ENCODE results near the gene PRICKLE2.
A peak's percentile ranks its signal among the peaks of the same experiment; 100 is the strongest.

PRICKLE2 gene

DNA sequence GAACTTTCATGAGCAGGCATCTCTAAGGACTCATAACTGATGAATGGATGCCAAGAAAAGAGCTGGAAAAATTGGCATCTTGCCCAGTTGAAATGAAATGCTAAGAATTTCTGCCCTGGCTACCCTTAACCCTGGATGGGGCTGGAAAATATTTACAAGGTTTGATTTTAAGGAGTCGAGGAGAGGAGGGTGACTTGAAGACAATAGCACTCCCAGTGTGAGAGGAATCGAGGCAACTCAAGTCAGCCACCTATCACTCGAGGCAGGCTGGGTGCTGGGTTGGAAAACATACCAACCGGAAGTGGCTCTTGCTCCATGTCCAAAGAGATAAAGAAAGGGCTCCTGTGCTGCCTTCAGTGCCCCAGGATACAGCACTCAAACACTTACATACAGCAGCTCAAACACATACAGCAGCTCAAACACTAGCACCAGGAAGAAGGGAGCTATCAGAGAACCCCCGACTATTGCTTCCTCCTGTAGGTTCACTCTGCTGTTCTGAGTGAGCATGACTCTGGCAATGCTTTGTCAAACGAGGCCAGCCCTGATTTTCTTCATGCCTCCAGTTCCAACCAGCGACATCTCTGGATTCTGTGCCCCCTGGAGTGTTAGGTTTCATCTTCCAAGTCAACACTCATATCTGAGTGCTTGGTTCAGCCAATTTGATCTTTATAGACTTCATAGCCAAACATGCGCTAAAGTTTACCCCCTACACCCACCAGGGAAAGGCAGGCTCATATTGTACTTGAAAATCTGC lies 4.9 kb downstream of the PRICKLE2 start (continued):
- TF ChIP-seq, protein P1, sequence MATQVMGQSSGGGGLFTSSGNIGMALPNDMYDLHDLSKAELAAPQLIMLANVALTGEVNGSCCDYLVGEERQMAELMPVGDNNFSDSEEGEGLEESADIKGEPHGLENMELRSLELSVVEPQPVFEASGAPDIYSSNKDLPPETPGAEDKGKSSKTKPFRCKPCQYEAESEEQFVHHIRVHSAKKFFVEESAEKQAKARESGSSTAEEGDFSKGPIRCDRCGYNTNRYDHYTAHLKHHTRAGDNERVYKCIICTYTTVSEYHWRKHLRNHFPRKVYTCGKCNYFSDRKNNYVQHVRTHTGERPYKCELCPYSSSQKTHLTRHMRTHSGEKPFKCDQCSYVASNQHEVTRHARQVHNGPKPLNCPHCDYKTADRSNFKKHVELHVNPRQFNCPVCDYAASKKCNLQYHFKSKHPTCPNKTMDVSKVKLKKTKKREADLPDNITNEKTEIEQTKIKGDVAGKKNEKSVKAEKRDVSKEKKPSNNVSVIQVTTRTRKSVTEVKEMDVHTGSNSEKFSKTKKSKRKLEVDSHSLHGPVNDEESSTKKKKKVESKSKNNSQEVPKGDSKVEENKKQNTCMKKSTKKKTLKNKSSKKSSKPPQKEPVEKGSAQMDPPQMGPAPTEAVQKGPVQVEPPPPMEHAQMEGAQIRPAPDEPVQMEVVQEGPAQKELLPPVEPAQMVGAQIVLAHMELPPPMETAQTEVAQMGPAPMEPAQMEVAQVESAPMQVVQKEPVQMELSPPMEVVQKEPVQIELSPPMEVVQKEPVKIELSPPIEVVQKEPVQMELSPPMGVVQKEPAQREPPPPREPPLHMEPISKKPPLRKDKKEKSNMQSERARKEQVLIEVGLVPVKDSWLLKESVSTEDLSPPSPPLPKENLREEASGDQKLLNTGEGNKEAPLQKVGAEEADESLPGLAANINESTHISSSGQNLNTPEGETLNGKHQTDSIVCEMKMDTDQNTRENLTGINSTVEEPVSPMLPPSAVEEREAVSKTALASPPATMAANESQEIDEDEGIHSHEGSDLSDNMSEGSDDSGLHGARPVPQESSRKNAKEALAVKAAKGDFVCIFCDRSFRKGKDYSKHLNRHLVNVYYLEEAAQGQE (tag by site-specific recombination; IDR thresholded peaks at IDR 0.05), result no peak
- no peak for TF ChIP-seq MEIS1 (CRISPR knock-in tag; IDR thresholded peaks at IDR 0.05; ENCODE audit: borderline replicate concordance)
- no peak for TF ChIP-seq GLI4 (tag by site-specific recombination; IDR thresholded peaks at IDR 0.05)
- no peak for TF ChIP-seq ZNF585B (tag by site-specific recombination; IDR thresholded peaks at IDR 0.05)
- TF ChIP-seq ZNF549 (tag by site-specific recombination; IDR thresholded peaks at IDR 0.05), result no peak
- no peak for TF ChIP-seq ZBTB8A (tag by site-specific recombination; IDR thresholded peaks at IDR 0.05)
- no peak for TF ChIP-seq ZNF623 (tag by site-specific recombination; IDR thresholded peaks at IDR 0.05)
- TF ChIP-seq MYNN (tag by site-specific recombination; IDR thresholded peaks at IDR 0.05; ENCODE audit: borderline replicate concordance), result no peak
- TF ChIP-seq, protein P2, sequence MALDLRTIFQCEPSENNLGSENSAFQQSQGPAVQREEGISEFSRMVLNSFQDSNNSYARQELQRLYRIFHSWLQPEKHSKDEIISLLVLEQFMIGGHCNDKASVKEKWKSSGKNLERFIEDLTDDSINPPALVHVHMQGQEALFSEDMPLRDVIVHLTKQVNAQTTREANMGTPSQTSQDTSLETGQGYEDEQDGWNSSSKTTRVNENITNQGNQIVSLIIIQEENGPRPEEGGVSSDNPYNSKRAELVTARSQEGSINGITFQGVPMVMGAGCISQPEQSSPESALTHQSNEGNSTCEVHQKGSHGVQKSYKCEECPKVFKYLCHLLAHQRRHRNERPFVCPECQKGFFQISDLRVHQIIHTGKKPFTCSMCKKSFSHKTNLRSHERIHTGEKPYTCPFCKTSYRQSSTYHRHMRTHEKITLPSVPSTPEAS (tag by site-specific recombination; IDR thresholded peaks at IDR 0.05), result no peak
- TF ChIP-seq ZNF561 (tag by site-specific recombination; IDR thresholded peaks at IDR 0.05; ENCODE audit: borderline replicate concordance), result 0 out of 2 replicates have a peak, but pooled peaks have one; percentile 39
- TF ChIP-seq ZNF433 (tag by site-specific recombination; IDR thresholded peaks at IDR 0.05; ENCODE audit: low read depth), result no peak
- TF ChIP-seq ZBTB17 (tag by site-specific recombination; IDR thresholded peaks at IDR 0.05), result peak; percentile 33; the same call in 1 of the 2 replicates
- no peak for TF ChIP-seq ZNF629 (tag by site-specific recombination; IDR thresholded peaks at IDR 0.05)
- no peak for TF ChIP-seq ZNF626 (tag by site-specific recombination; IDR thresholded peaks at IDR 0.05)
- TF ChIP-seq FEZF1 (tag by site-specific recombination; IDR thresholded peaks at IDR 0.05), result no peak
- TF ChIP-seq ZBTB20 (tag by site-specific recombination; IDR thresholded peaks at IDR 0.05), result peak; percentile 21; the same call in 1 of the 2 replicates
- TF ChIP-seq, protein P3, sequence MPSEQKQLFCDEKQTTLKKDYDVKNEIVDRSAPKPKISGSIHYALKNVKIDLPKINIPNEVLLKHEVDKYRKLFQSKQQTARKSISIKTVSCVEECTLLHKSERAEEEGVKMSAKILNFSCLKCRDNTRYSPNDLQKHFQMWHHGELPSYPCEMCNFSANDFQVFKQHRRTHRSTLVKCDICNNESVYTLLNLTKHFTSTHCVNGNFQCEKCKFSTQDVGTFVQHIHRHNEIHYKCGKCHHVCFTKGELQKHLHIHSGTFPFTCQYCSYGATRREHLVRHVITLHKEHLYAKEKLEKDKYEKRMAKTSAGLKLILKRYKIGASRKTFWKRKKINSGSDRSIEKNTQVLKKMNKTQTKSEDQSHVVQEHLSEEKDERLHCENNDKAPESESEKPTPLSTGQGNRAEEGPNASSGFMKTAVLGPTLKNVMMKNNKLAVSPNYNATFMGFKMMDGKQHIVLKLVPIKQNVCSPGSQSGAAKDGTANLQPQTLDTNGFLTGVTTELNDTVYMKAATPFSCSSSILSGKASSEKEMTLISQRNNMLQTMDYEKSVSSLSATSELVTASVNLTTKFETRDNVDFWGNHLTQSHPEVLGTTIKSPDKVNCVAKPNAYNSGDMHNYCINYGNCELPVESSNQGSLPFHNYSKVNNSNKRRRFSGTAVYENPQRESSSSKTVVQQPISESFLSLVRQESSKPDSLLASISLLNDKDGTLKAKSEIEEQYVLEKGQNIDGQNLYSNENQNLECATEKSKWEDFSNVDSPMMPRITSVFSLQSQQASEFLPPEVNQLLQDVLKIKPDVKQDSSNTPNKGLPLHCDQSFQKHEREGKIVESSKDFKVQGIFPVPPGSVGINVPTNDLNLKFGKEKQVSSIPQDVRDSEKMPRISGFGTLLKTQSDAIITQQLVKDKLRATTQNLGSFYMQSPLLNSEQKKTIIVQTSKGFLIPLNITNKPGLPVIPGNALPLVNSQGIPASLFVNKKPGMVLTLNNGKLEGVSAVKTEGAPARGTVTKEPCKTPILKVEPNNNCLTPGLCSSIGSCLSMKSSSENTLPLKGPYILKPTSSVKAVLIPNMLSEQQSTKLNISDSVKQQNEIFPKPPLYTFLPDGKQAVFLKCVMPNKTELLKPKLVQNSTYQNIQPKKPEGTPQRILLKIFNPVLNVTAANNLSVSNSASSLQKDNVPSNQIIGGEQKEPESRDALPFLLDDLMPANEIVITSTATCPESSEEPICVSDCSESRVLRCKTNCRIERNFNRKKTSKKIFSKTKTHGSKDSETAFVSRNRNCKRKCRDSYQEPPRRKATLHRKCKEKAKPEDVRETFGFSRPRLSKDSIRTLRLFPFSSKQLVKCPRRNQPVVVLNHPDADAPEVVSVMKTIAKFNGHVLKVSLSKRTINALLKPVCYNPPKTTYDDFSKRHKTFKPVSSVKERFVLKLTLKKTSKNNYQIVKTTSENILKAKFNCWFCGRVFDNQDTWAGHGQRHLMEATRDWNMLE (tag by site-specific recombination; conservative IDR thresholded peaks at IDR 0.05; ENCODE audit: low read depth), result peak; percentile 50
- TF ChIP-seq, protein P4, sequence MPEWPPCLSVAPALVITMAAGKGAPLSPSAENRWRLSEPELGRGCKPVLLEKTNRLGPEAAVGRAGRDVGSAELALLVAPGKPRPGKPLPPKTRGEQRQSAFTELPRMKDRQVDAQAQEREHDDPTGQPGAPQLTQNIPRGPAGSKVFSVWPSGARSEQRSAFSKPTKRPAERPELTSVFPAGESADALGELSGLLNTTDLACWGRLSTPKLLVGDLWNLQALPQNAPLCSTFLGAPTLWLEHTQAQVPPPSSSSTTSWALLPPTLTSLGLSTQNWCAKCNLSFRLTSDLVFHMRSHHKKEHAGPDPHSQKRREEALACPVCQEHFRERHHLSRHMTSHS (tag by site-specific recombination; IDR thresholded peaks at IDR 0.05), result no peak
- no peak for TF ChIP-seq ZNF48 (tag by site-specific recombination; IDR thresholded peaks at IDR 0.05)
- TF ChIP-seq, protein P5, sequence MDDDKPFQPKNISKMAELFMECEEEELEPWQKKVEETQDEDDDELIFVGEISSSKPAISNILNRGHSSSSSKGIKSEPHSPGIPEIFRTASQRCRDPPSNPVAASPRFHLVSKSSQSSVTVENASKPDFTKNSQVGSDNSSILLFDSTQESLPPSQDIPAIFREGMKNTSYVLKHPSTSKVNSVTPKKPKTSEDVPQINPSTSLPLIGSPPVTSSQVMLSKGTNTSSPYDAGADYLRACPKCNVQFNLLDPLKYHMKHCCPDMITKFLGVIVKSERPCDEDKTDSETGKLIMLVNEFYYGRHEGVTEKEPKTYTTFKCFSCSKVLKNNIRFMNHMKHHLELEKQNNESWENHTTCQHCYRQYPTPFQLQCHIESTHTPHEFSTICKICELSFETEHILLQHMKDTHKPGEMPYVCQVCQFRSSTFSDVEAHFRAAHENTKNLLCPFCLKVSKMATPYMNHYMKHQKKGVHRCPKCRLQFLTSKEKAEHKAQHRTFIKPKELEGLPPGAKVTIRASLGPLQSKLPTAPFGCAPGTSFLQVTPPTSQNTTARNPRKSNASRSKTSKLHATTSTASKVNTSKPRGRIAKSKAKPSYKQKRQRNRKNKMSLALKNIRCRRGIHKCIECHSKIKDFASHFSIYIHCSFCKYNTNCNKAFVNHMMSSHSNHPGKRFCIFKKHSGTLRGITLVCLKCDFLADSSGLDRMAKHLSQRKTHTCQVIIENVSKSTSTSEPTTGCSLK (tag by site-specific recombination; IDR thresholded peaks at IDR 0.05), result no peak
- no peak for TF ChIP-seq ZNF529 (tag by site-specific recombination; IDR thresholded peaks at IDR 0.05; ENCODE audit: insufficient replicate concordance)
- TF ChIP-seq ZNF157 (tag by site-specific recombination; IDR thresholded peaks at IDR 0.05), result no peak
- no peak for TF ChIP-seq ZNF670 (tag by site-specific recombination; IDR thresholded peaks at IDR 0.05; ENCODE audit: low read depth)
- no peak for TF ChIP-seq ZNF76 (tag by site-specific recombination; IDR thresholded peaks at IDR 0.05; ENCODE audit: borderline replicate concordance, low read depth)
- TF ChIP-seq ZNF239 (tag by site-specific recombination; IDR thresholded peaks at IDR 0.05), result no peak
- TF ChIP-seq SCRT1 (tag by site-specific recombination; IDR thresholded peaks at IDR 0.05; ENCODE audit: borderline replicate concordance), result no peak
- no peak for TF ChIP-seq ZNF169 (tag by site-specific recombination; IDR thresholded peaks at IDR 0.05)

Measured in HEK293 (cell line).